H1 (cell line): ENCODE results near the gene ADCY9. TPM values are rescaled to one million over a fixed set of nuclear protein-coding genes. Genes with fewer than 3 reads are reported as not detected.
A peak's percentile ranks its signal among the peaks of the same experiment; 100 is the strongest.

Experiments used
- CTCF ChIA-PET: fragments of 300-600 bp; sonication (Branson Sonifier 250); formaldehyde crosslinking; loops from one replicate; lab custom pipeline; 2021; ENCODE audit not compliant: partially characterized antibody; lab: Charles Lee
- POLR2A ChIA-PET: fragments of 300-600 bp; sonication (Branson Sonifier 250); formaldehyde crosslinking; loops from one replicate; lab custom pipeline; 2021; ENCODE audit warnings: inconsistent platforms; ENCODE audit not compliant: partially characterized antibody; lab: Charles Lee
- DNase-seq, 2 experiments: peaks; one replicate each; pipeline versions ENCODE4 v3.0.0 to v3.0.0-alpha.2; 2010 to 2022; ENCODE audit warnings: low spot score in 2 of 2, low read depth in 1 of 2, mixed read lengths in 1 of 2
- FAIRE-seq: peaks from 2 replicates; lab custom pipeline; 2011; peaks lifted over from hg19 to GRCh38; lab: Jason Lieb, UNC
- H2AFZ ChIP-seq: 2 replicates; pipeline ENCODE4 v1.8.1; 2012; ENCODE audit warnings: low read length, inconsistent platforms
- H2AK5ac ChIP-seq: 2 replicates; pipeline ENCODE4 v1.6.1; 2013; ENCODE audit warnings: low read depth, low read length
- H2BK120ac ChIP-seq: replicated peaks from 2 replicates; pipeline ENCODE3; 2013; ENCODE audit warnings: low read depth, low read length, inconsistent platforms
- H2BK12ac ChIP-seq: 2 replicates; pipeline ENCODE4 v1.6.1; 2013; ENCODE audit warnings: low read depth, low read length
- H2BK15ac ChIP-seq: 2 replicates; pipeline ENCODE4 v1.6.1; 2013; ENCODE audit warnings: low read length
- H2BK20ac ChIP-seq: 2 replicates; pipeline ENCODE4 v1.6.1; 2013; ENCODE audit warnings: low read length
- H2BK5ac ChIP-seq: 2 replicates; pipeline ENCODE4 v1.6.1; 2013; ENCODE audit warnings: low read depth, low read length
- H3K14ac ChIP-seq: 2 replicates; pipeline ENCODE4 v1.6.1; 2013; ENCODE audit warnings: inconsistent platforms; ENCODE audit not compliant: insufficient read length
- H3K18ac ChIP-seq: 2 replicates; pipeline ENCODE4 v1.6.1; 2013; ENCODE audit warnings: low read length; ENCODE audit errors: extremely low read depth
- H3K23ac ChIP-seq: 2 replicates; pipeline ENCODE4 v1.6.1; 2013; ENCODE audit warnings: inconsistent platforms; ENCODE audit not compliant: insufficient read length
- H3K23me2 ChIP-seq: 2 replicates; pipeline ENCODE4 v1.6.1; 2013; ENCODE audit warnings: low read depth, low read length
- H3K27ac ChIP-seq: 2 replicates; pipeline ENCODE4 v1.6.1; 2011; ENCODE audit warnings: low read depth, low read length, inconsistent platforms
- H3K27me3 ChIP-seq, 4 experiments: replicated peaks in 1 of 4; 1 replicate in 1 of 4; 2 replicates in 3 of 4; pipeline versions ENCODE4 v1.6.1 to v1.8.1; 2011 to 2013; ENCODE audit warnings: low read length in 3 of 4, mild to moderate bottlenecking in 3 of 4, inconsistent platforms in 2 of 4, mixed read lengths in 2 of 4, moderate library complexity in 1 of 4; ENCODE audit not compliant: control insufficient read depth in 3 of 4, insufficient read depth in 3 of 4; ENCODE audit errors: extremely low read depth in 1 of 4
- H3K36me3 ChIP-seq, 4 experiments: 2 replicates each; pipeline versions ENCODE4 v1.6.1 to v1.8.1; 2011 to 2013; ENCODE audit warnings: mild to moderate bottlenecking in 4 of 4, low read length in 3 of 4, moderate library complexity in 2 of 4, control low read depth in 1 of 4, inconsistent platforms in 1 of 4; ENCODE audit not compliant: insufficient read depth in 4 of 4, control insufficient read depth in 2 of 4
- H3K4ac ChIP-seq: replicated peaks from 2 replicates; pipeline ENCODE3; 2013; ENCODE audit warnings: low read length, low read depth, mixed read lengths, inconsistent platforms; ENCODE audit not compliant: insufficient read length
- H3K4me1 ChIP-seq, 4 experiments: replicated peaks in 1 of 4; 1 replicate in 1 of 4; 2 replicates in 3 of 4; pipeline versions ENCODE4 v1.6.1 to v1.8.1; 2011 to 2013; ENCODE audit warnings: low read length in 3 of 4, inconsistent platforms in 2 of 4, mixed read lengths in 1 of 4; ENCODE audit not compliant: insufficient read depth in 4 of 4, control insufficient read depth in 3 of 4
- H3K4me2 ChIP-seq, 2 experiments: 2 replicates each; pipeline versions ENCODE4 v1.6.1 to v1.8.1; 2011 to 2013; ENCODE audit warnings: low read depth in 2 of 2, low read length in 2 of 2, control low read depth in 1 of 2, inconsistent platforms in 1 of 2, mild to moderate bottlenecking in 1 of 2; ENCODE audit not compliant: insufficient read depth in 1 of 2
- H3K4me3 ChIP-seq, 4 experiments: fragments of 200-600, 300-600 bp in 1 of 4; sonication (generic), shearing (Covaris generic), sonication (Bioruptor Twin) in 1 of 4; 2 replicates each; pipeline versions ENCODE4 v1.5.1 to v1.8.1; 2011 to 2016; ENCODE audit warnings: low read length in 4 of 4, low read depth in 3 of 4, control low read depth in 2 of 4, inconsistent platforms in 2 of 4, mild to moderate bottlenecking in 2 of 4, mixed read lengths in 1 of 4, moderate library complexity in 1 of 4; ENCODE audit not compliant: insufficient read depth in 2 of 4; ENCODE audit errors: extremely low read depth in 1 of 4
- H3K56ac ChIP-seq: replicated peaks from 2 replicates; pipeline ENCODE3; 2013; ENCODE audit warnings: low read depth, mild to moderate bottlenecking, mixed read lengths, low read length, inconsistent platforms; ENCODE audit not compliant: insufficient read length
- H3K79me1 ChIP-seq: 2 replicates; pipeline ENCODE4 v1.6.1; 2013; ENCODE audit warnings: low read depth, low read length, control low read depth
- H3K79me2 ChIP-seq, 2 experiments: 2 replicates each; pipeline versions ENCODE4 v1.6.1 to v1.8.1; 2012 to 2013; ENCODE audit warnings: low read length in 2 of 2, mild to moderate bottlenecking in 2 of 2, inconsistent platforms in 1 of 2; ENCODE audit not compliant: insufficient read depth in 2 of 2, control insufficient read depth in 1 of 2
- H3K9ac ChIP-seq, 4 experiments: replicated peaks in 1 of 4; 1 replicate in 1 of 4; 2 replicates in 3 of 4; pipeline versions ENCODE4 v1.6.1 to v1.8.1; 2011 to 2013; ENCODE audit warnings: low read depth in 3 of 4, low read length in 3 of 4, control low read depth in 2 of 4, mild to moderate bottlenecking in 2 of 4, moderate library complexity in 2 of 4, inconsistent platforms in 1 of 4; ENCODE audit errors: extremely low read depth in 1 of 4
- H3K9me3 ChIP-seq, 2 experiments: 2 replicates each; pipeline versions ENCODE4 v1.6.1 to v1.8.1; 2012 to 2013; ENCODE audit warnings: mild to moderate bottlenecking in 2 of 2, moderate library complexity in 2 of 2, control low read depth in 1 of 2, inconsistent platforms in 1 of 2, low read depth in 1 of 2, low read length in 1 of 2, mixed read lengths in 1 of 2; ENCODE audit not compliant: insufficient read depth in 2 of 2
- H4K20me1 ChIP-seq, 2 experiments: replicated peaks in 1 of 2; 2 replicates each; pipeline versions ENCODE3 to v1.8.1; 2011 to 2013; ENCODE audit warnings: inconsistent platforms in 2 of 2, low read length in 2 of 2, mild to moderate bottlenecking in 1 of 2; ENCODE audit not compliant: insufficient read depth in 2 of 2, control insufficient read depth in 1 of 2
- H4K5ac ChIP-seq: 2 replicates; pipeline ENCODE4 v1.6.1; 2013; ENCODE audit warnings: low read length, low read depth, mixed read lengths, inconsistent platforms; ENCODE audit not compliant: insufficient read length
- H4K8ac ChIP-seq: 2 replicates; pipeline ENCODE4 v1.8.0; 2013; ENCODE audit warnings: mild to moderate bottlenecking, moderate library complexity, low read length, inconsistent platforms; ENCODE audit not compliant: insufficient read depth; ENCODE audit errors: extremely low read depth
- H4K91ac ChIP-seq: replicated peaks from 2 replicates; pipeline ENCODE3; 2013; ENCODE audit warnings: low read length, mixed read lengths, inconsistent platforms; ENCODE audit not compliant: insufficient read length
- CBX5 ChIP-seq: fragments of 300-800, 300-1000 bp; sonication (generic); IDR thresholded peaks from 2 replicates; pipeline ENCODE4 v1.7.1; 2016; ENCODE audit warnings: antibody characterized with exemption, low read length, low read depth
- GABPA ChIP-seq: IDR thresholded peaks from 2 replicates; pipeline ENCODE4 v1.6.1; 2011; ENCODE audit warnings: mild to moderate bottlenecking, low read length, moderate library complexity, borderline replicate concordance; ENCODE audit not compliant: insufficient read depth
- HDAC2 ChIP-seq, 2 experiments: fragments of 300-600 bp in 1 of 2; sonication (generic) in 1 of 2; IDR thresholded peaks; 2 replicates each; pipeline ENCODE4 v1.6.1; 2011 to 2012; ENCODE audit warnings: low read depth in 2 of 2, low read length in 2 of 2, mild to moderate bottlenecking in 2 of 2, moderate library complexity in 2 of 2, borderline replicate concordance in 1 of 2, inconsistent platforms in 1 of 2
- HDAC6 ChIP-seq: IDR thresholded peaks from one replicate; pipeline ENCODE4 v1.7.1; 2012; ENCODE audit warnings: low read depth, mild to moderate bottlenecking, inconsistent platforms, low read length, moderate library complexity
- KDM1A ChIP-seq: fragments of 200-600, 300-600 bp; sonication (generic); IDR thresholded peaks from 2 replicates; pipeline ENCODE4 v1.7.1; 2016; ENCODE audit warnings: mild to moderate bottlenecking, low read length, borderline replicate concordance
- NANOG ChIP-seq: IDR thresholded peaks from 2 replicates; pipeline ENCODE4 v1.6.1; 2011; ENCODE audit warnings: low read length, low read depth, mild to moderate bottlenecking, inconsistent platforms; ENCODE audit not compliant: insufficient read depth, poor library complexity, severe bottlenecking
- NRF1 ChIP-seq: IDR thresholded peaks from 2 replicates; pipeline ENCODE4 v1.6.1; 2011; ENCODE audit warnings: mild to moderate bottlenecking, low read depth, low read length, improper control_type of control experiment
- POLR2A ChIP-seq, 2 experiments: IDR thresholded peaks; 1 replicate in 1 of 2; 2 replicates in 1 of 2; pipeline ENCODE4 v1.6.1; 2011; ENCODE audit warnings: low read depth in 2 of 2, low read length in 2 of 2, mild to moderate bottlenecking in 2 of 2; ENCODE audit errors: control extremely low read depth in 1 of 2
- POU5F1 ChIP-seq: IDR thresholded peaks from 2 replicates; pipeline ENCODE4 v1.6.1; 2011; ENCODE audit warnings: low read depth, mild to moderate bottlenecking, low read length, moderate library complexity
- RAD21 ChIP-seq, 2 experiments: IDR thresholded peaks in 1 of 2; conservative IDR thresholded peaks in 1 of 2; 2 replicates each; pipeline ENCODE4 v1.6.1; 2011; ENCODE audit warnings: low read depth in 2 of 2, low read length in 2 of 2, improper control_type of control experiment in 1 of 2, inconsistent platforms in 1 of 2, mild to moderate bottlenecking in 1 of 2, moderate library complexity in 1 of 2
- SIRT6 ChIP-seq: IDR thresholded peaks from one replicate; pipeline ENCODE4 v1.7.1; 2012; ENCODE audit warnings: low read length, inconsistent platforms
- SRF ChIP-seq: IDR thresholded peaks from 2 replicates; pipeline ENCODE4 v1.6.1; 2011; ENCODE audit warnings: mild to moderate bottlenecking, low read depth, low read length, moderate library complexity
- TAF1 ChIP-seq: IDR thresholded peaks from 2 replicates; pipeline ENCODE4 v1.6.1; 2011; ENCODE audit warnings: mild to moderate bottlenecking, low read depth, low read length
- YY1 ChIP-seq: IDR thresholded peaks from 2 replicates; pipeline ENCODE4 v1.6.1; 2011; ENCODE audit warnings: low read depth, mild to moderate bottlenecking, low read length
- polyA plus RNA-seq, 7 experiments: library from polyadenylated mRNA; depleted of rRNA in 3 of 7; stranded (reverse) in 5 of 7; unstranded in 2 of 7; fragments of >200 nt in 5 of 7; fragments of 200-250 nt in 2 of 7; gene quantifications; 1 replicate in 5 of 7; 2 replicates in 1 of 7; 4 replicates in 1 of 7; pipeline versions ENCODE4 v1.2.1 to v1.2.3, GENCODE V29; 2011 to 2013; ENCODE audit warnings: missing spikeins in 2 of 7, mixed read lengths in 2 of 7
- total RNA-seq: library from RNA; stranded (reverse); fragmentation: NEBNext Ultra II Directional; extraction: Animal tissue kit (Norgen Biotek cat#: 25700); gene quantifications from 2 replicates; pipeline ENCODE4 v1.2.1, GENCODE V29; 2021

ADCY9 gene
- total and polyA plus RNA-seq, 2 of the 8 experiments (the other 6 are each of a cell fraction or from before 2014, with no cell fraction given): 5.4 to 13.1 TPM

DNA sequence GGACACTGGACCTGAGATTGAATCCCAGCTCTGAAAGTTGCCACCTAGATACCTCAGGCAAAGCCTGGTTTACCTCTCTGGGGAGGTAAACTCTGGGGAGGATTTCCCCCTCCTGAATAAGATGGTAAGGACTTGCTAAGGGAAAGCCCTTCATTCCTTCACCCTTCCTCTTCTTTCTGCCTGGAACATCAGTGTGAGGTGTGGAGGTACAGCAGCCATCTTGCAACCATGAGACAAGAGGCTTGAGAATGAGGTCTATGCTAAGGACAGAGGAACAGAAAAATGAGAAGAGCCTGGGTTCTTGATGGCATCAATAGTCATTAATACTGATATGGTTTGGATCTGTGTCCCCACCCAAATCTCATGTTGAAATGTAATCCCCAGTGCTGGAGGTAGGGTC, 23.7 kb upstream of the ADCY9 start:
- ChIA-PET POLR2A (no interaction called here), CTCF (no interaction called here)
- Histone ChIP-seq H3K23me2 (peaks cover 3% of the 10 kb centered on the region; the same call in 1 of the 2 replicates), H2AFZ (no peak overlapping the region), H3K36me3 (no peaks in the 10 kb centered on the region), H3K14ac (no peak overlapping the region), H3K9ac (no peak overlapping the region), H2AK5ac (no peak overlapping the region), H3K79me2 (no peaks in the 10 kb centered on the region), H3K27me3 (peaks cover 0 to 11% (median 3%) of the 10 kb centered on the region in 4 experiments; a peak in 3 of 7 replicates), H3K4me2 (no peak overlapping the region), H4K91ac (no peak overlapping the region), H4K20me1 (peaks cover 0 to 3% of the 10 kb centered on the region in 2 experiments), H4K5ac (no peak overlapping the region), H3K56ac (no peak overlapping the region), H3K9me3 (0 out of 4 replicates have a peak, but pooled peaks cover 0 to 4% of the 10 kb centered on the region in 2 experiments), H2BK20ac (peak overlapping the region; percentile 6; the same call in 1 of the 2 replicates), H4K8ac (no peak overlapping the region), H3K4me1 (no peaks in the 10 kb centered on the region; a peak in 1 of 7 replicates), H3K23ac (no peak overlapping the region), H3K4me3 (no peak overlapping the region), H3K79me1 (no peaks in the 10 kb centered on the region), H3K18ac (peak overlapping the region; percentile 19; the same call in 1 of the 2 replicates), H2BK120ac (no peak overlapping the region), H2BK12ac (peak overlapping the region; percentile 27; the same call in 1 of the 2 replicates), H3K27ac (no peak overlapping the region), H3K4ac (no peak overlapping the region), H2BK5ac (peak overlapping the region; percentile 76; the same call in 1 of the 2 replicates), H2BK15ac (no peak overlapping the region)
- FAIRE-seq: no peak
- no peak for DNase-seq
- TF ChIP-seq NRF1 (no peak), RAD21 (IDR thresholded peaks at IDR 0.05 in 1 of 2, conservative IDR thresholded peaks at IDR 0.05 in 1 of 2; ENCODE audit: low read depth in 2 of 2, low read length in 2 of 2) (no peak), SIRT6 (no peak), NANOG (no peak), KDM1A (peak; percentile 75), YY1 (no peak), POU5F1 (no peak), SRF (no peak), HDAC2 (IDR thresholded peaks at IDR 0.05; ENCODE audit: borderline replicate concordance in 1 of 2, low read depth in 2 of 2, low read length in 2 of 2) (0 out of 4 replicates have a peak, but pooled peaks of 1 of the 2 experiments have one; percentile 51), TAF1 (no peak), POLR2A (IDR thresholded peaks at IDR 0.05; ENCODE audit: control extremely low read depth in 1 of 2, low read depth in 2 of 2, low read length in 2 of 2) (no peak), CBX5 (no peak), GABPA (no peak), HDAC6 (no peak)
